WTC11 (cell line): ENCODE results near the gene STRN3. TPM values are rescaled to one million over a fixed set of nuclear protein-coding genes. Genes with fewer than 3 reads are reported as not detected.

Source experiments
- CREB1 ChIP-seq: sonication (generic); formaldehyde crosslinking; IDR thresholded peaks from 2 replicates; pipeline ENCODE4 v1.8.0; 2023; ENCODE audit warnings: mild to moderate bottlenecking, missing genetic modification reagents
- FOXK1 ChIP-seq: sonication (generic); formaldehyde crosslinking; IDR thresholded peaks from 2 replicates; pipeline ENCODE4 v1.8.0; 2022; ENCODE audit warnings: mild to moderate bottlenecking, moderate library complexity, missing genetic modification reagents
- NR1H2 ChIP-seq: sonication (generic); formaldehyde crosslinking; IDR thresholded peaks from 2 replicates; pipeline ENCODE4 v1.9.0; 2021; ENCODE audit warnings: mild to moderate bottlenecking, moderate library complexity, missing genetic modification reagents
- SMAD3 ChIP-seq: sonication (generic); formaldehyde crosslinking; IDR thresholded peaks from 2 replicates; pipeline ENCODE4 v1.8.0; 2022; ENCODE audit warnings: missing genetic modification reagents, mild to moderate bottlenecking, borderline replicate concordance
- SMAD4 ChIP-seq: sonication (generic); formaldehyde crosslinking; IDR thresholded peaks from 2 replicates; pipeline ENCODE4 v1.8.0; 2022; ENCODE audit warnings: mild to moderate bottlenecking, missing genetic modification reagents
- TP53 ChIP-seq: sonication (generic); formaldehyde crosslinking; IDR thresholded peaks from 2 replicates; pipeline ENCODE4 v1.8.1; 2023; ENCODE audit warnings: mild to moderate bottlenecking, missing genetic modification reagents
- ZNF232 ChIP-seq: sonication (generic); formaldehyde crosslinking; IDR thresholded peaks from 2 replicates; pipeline ENCODE4 v1.8.0; 2022; ENCODE audit warnings: mild to moderate bottlenecking, missing genetic modification reagents
- total RNA-seq: library from RNA; stranded (reverse); gene quantifications from 3 replicates; pipeline ENCODE4 v1.2.3, GENCODE V29; 2021
- TF ChIP-seq, protein P1 (sequence below): sonication (generic); formaldehyde crosslinking; IDR thresholded peaks from 2 replicates; pipeline ENCODE4 v1.8.0; 2022; ENCODE audit warnings: mild to moderate bottlenecking, missing genetic modification reagents
- TF ChIP-seq, protein P2 (sequence below): sonication (generic); formaldehyde crosslinking; IDR thresholded peaks from 2 replicates; pipeline ENCODE4 v1.8.1; 2022; ENCODE audit warnings: mild to moderate bottlenecking, missing genetic modification reagents, moderate library complexity, borderline replicate concordance
- TF ChIP-seq, protein P3 (sequence below): sonication (generic); formaldehyde crosslinking; IDR thresholded peaks from 2 replicates; pipeline ENCODE4 v1.8.0; 2022; ENCODE audit warnings: missing genetic modification reagents
- TF ChIP-seq, protein P4 (sequence below): sonication (generic); formaldehyde crosslinking; IDR thresholded peaks from 2 replicates; pipeline ENCODE4 v1.8.0; 2023; ENCODE audit warnings: mild to moderate bottlenecking, missing genetic modification reagents
- TF ChIP-seq, protein P5 (sequence below): sonication (generic); formaldehyde crosslinking; IDR thresholded peaks from 2 replicates; pipeline ENCODE4 v1.8.1; 2022; ENCODE audit warnings: low read depth, missing genetic modification reagents, borderline replicate concordance
- TF ChIP-seq, protein P6 (sequence below): sonication (generic); formaldehyde crosslinking; IDR thresholded peaks from 2 replicates; pipeline ENCODE4 v1.8.1; 2022; ENCODE audit warnings: low read depth, mild to moderate bottlenecking, moderate library complexity, missing genetic modification reagents, borderline replicate concordance
- TF ChIP-seq, protein P7 (sequence below): fragments of 250-450 bp; sonication (Bioruptor Pico); IDR thresholded peaks from 2 replicates; pipeline ENCODE4 v1.9.0; 2021; ENCODE audit warnings: mild to moderate bottlenecking

The STRN3 gene
- total RNA-seq, 1 experiment from 2014 or later, result 37.1 TPM

DNA sequence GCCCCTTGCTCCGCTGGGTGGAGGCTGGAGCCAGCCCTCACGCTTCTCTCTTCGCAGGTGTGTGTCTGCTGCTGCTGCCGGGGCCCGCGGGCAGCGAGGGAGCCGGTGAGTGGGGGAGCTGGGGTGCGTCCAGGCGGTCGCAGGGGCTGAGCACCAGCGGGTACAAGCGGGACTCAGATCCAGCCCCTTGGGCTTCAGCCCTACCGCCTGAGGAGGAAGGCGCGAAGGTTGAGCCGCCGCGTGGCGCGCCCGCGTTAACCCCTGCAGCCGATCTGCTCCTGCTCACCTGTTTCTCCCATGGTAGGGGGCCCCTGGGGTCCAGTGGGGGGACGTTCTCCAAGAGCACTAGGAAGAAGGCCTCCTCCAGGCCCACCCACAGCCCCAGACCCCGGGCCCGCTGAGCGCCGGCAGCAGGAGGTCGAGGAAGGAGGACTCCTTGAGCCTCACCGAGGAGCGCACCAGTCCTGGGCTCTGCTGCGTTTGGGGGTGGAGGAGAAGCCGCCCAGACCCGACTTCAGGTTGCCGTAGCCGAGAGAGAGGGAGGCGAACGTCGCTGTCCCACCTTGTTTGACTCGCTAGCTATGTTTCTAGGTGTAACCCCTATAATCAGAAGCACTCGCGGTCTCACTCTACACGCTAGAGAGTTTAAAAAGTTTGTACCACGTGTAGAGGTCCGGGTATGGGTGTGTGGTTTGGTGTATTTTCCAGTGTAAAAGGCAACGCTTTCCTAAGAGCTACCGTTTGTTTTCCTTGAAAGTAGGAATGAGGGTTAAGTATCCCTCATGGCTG lies 151.0 kb downstream of the STRN3 start (continued):
- 0 out of 2 replicates have a peak, but pooled peaks have one; percentile 45 for TF ChIP-seq TP53 (CRISPR knock-in tag)
- TF ChIP-seq, protein P1, sequence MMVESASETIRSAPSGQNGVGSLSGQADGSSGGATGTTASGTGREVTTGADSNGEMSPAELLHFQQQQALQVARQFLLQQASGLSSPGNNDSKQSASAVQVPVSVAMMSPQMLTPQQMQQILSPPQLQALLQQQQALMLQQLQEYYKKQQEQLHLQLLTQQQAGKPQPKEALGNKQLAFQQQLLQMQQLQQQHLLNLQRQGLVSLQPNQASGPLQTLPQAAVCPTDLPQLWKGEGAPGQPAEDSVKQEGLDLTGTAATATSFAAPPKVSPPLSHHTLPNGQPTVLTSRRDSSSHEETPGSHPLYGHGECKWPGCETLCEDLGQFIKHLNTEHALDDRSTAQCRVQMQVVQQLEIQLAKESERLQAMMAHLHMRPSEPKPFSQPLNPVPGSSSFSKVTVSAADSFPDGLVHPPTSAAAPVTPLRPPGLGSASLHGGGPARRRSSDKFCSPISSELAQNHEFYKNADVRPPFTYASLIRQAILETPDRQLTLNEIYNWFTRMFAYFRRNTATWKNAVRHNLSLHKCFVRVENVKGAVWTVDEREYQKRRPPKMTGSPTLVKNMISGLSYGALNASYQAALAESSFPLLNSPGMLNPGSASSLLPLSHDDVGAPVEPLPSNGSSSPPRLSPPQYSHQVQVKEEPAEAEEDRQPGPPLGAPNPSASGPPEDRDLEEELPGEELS (CRISPR knock-in tag), result peak; percentile 91
- peak; percentile 84 for TF ChIP-seq CREB1 (CRISPR knock-in tag)
- TF ChIP-seq SMAD3 (CRISPR knock-in tag), result no peak
- TF ChIP-seq, protein P2, sequence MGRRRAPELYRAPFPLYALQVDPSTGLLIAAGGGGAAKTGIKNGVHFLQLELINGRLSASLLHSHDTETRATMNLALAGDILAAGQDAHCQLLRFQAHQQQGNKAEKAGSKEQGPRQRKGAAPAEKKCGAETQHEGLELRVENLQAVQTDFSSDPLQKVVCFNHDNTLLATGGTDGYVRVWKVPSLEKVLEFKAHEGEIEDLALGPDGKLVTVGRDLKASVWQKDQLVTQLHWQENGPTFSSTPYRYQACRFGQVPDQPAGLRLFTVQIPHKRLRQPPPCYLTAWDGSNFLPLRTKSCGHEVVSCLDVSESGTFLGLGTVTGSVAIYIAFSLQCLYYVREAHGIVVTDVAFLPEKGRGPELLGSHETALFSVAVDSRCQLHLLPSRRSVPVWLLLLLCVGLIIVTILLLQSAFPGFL (CRISPR knock-in tag), result no peak
- TF ChIP-seq NR1H2 (CRISPR knock-in tag), result no peak
- TF ChIP-seq, protein P3, sequence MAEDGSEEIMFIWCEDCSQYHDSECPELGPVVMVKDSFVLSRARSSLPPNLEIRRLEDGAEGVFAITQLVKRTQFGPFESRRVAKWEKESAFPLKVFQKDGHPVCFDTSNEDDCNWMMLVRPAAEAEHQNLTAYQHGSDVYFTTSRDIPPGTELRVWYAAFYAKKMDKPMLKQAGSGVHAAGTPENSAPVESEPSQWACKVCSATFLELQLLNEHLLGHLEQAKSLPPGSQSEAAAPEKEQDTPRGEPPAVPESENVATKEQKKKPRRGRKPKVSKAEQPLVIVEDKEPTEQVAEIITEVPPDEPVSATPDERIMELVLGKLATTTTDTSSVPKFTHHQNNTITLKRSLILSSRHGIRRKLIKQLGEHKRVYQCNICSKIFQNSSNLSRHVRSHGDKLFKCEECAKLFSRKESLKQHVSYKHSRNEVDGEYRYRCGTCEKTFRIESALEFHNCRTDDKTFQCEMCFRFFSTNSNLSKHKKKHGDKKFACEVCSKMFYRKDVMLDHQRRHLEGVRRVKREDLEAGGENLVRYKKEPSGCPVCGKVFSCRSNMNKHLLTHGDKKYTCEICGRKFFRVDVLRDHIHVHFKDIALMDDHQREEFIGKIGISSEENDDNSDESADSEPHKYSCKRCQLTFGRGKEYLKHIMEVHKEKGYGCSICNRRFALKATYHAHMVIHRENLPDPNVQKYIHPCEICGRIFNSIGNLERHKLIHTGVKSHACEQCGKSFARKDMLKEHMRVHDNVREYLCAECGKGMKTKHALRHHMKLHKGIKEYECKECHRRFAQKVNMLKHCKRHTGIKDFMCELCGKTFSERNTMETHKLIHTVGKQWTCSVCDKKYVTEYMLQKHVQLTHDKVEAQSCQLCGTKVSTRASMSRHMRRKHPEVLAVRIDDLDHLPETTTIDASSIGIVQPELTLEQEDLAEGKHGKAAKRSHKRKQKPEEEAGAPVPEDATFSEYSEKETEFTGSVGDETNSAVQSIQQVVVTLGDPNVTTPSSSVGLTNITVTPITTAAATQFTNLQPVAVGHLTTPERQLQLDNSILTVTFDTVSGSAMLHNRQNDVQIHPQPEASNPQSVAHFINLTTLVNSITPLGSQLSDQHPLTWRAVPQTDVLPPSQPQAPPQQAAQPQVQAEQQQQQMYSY, result 0 out of 2 replicates have a peak, but pooled peaks have one; percentile 31
- TF ChIP-seq, protein P4, sequence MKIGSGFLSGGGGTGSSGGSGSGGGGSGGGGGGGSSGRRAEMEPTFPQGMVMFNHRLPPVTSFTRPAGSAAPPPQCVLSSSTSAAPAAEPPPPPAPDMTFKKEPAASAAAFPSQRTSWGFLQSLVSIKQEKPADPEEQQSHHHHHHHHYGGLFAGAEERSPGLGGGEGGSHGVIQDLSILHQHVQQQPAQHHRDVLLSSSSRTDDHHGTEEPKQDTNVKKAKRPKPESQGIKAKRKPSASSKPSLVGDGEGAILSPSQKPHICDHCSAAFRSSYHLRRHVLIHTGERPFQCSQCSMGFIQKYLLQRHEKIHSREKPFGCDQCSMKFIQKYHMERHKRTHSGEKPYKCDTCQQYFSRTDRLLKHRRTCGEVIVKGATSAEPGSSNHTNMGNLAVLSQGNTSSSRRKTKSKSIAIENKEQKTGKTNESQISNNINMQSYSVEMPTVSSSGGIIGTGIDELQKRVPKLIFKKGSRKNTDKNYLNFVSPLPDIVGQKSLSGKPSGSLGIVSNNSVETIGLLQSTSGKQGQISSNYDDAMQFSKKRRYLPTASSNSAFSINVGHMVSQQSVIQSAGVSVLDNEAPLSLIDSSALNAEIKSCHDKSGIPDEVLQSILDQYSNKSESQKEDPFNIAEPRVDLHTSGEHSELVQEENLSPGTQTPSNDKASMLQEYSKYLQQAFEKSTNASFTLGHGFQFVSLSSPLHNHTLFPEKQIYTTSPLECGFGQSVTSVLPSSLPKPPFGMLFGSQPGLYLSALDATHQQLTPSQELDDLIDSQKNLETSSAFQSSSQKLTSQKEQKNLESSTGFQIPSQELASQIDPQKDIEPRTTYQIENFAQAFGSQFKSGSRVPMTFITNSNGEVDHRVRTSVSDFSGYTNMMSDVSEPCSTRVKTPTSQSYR (CRISPR knock-in tag), result peak; percentile 59; the same call in 1 of the 2 replicates
- TF ChIP-seq ZNF232 (CRISPR knock-in tag), result no peak
- TF ChIP-seq FOXK1 (CRISPR knock-in tag), result 0 out of 2 replicates have a peak, but pooled peaks have one; percentile 55
- TF ChIP-seq SMAD4 (CRISPR knock-in tag), result peak; percentile 61; the same call in 1 of the 2 replicates
- TF ChIP-seq, protein P5, sequence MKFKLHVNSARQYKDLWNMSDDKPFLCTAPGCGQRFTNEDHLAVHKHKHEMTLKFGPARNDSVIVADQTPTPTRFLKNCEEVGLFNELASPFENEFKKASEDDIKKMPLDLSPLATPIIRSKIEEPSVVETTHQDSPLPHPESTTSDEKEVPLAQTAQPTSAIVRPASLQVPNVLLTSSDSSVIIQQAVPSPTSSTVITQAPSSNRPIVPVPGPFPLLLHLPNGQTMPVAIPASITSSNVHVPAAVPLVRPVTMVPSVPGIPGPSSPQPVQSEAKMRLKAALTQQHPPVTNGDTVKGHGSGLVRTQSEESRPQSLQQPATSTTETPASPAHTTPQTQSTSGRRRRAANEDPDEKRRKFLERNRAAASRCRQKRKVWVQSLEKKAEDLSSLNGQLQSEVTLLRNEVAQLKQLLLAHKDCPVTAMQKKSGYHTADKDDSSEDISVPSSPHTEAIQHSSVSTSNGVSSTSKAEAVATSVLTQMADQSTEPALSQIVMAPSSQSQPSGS (CRISPR knock-in tag), result no peak
- TF ChIP-seq, protein P6, sequence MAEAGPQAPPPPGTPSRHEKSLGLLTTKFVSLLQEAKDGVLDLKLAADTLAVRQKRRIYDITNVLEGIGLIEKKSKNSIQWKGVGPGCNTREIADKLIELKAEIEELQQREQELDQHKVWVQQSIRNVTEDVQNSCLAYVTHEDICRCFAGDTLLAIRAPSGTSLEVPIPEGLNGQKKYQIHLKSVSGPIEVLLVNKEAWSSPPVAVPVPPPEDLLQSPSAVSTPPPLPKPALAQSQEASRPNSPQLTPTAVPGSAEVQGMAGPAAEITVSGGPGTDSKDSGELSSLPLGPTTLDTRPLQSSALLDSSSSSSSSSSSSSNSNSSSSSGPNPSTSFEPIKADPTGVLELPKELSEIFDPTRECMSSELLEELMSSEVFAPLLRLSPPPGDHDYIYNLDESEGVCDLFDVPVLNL (CRISPR knock-in tag), result no peak
- TF ChIP-seq, protein P7, sequence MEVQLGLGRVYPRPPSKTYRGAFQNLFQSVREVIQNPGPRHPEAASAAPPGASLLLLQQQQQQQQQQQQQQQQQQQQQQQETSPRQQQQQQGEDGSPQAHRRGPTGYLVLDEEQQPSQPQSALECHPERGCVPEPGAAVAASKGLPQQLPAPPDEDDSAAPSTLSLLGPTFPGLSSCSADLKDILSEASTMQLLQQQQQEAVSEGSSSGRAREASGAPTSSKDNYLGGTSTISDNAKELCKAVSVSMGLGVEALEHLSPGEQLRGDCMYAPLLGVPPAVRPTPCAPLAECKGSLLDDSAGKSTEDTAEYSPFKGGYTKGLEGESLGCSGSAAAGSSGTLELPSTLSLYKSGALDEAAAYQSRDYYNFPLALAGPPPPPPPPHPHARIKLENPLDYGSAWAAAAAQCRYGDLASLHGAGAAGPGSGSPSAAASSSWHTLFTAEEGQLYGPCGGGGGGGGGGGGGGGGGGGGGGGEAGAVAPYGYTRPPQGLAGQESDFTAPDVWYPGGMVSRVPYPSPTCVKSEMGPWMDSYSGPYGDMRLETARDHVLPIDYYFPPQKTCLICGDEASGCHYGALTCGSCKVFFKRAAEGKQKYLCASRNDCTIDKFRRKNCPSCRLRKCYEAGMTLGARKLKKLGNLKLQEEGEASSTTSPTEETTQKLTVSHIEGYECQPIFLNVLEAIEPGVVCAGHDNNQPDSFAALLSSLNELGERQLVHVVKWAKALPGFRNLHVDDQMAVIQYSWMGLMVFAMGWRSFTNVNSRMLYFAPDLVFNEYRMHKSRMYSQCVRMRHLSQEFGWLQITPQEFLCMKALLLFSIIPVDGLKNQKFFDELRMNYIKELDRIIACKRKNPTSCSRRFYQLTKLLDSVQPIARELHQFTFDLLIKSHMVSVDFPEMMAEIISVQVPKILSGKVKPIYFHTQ (CRISPR knock-in tag), result no peak
- TF ChIP-seq, all 79 proteins: peak for 19
